Activated CD4-positive, alpha-beta memory T cell treated with anti-CD3 and anti-CD28 coated beads, Interleukin-2, amount 10 ng/mL, durations not matched to agents 7 days and 5 days (primary cell): ENCODE data around the gene ESPNL. TPM values are rescaled to one million over a fixed set of nuclear protein-coding genes. Genes with fewer than 3 reads are reported as not detected.

Experiments
- CTCF ChIA-PET: fragments of 350-600 bp; sonication (Branson Sonifier 250); formaldehyde crosslinking; loops from one replicate; lab custom pipeline; 2021; ENCODE audit warnings: antibody characterized with exemption, inconsistent platforms; lab: Charles Lee
- POLR2A ChIA-PET: fragments of 350-600 bp; sonication (Branson Sonifier 250); formaldehyde crosslinking; loops from one replicate; lab custom pipeline; 2021; ENCODE audit warnings: antibody characterized with exemption; lab: Charles Lee
- DNase-seq: peaks from one replicate; pipeline ENCODE4 v3.0.0-alpha.2; 2020
- H3K27ac Mint-ChIP-seq: one replicate; pipeline ENCODE4 v1.8.0; 2021; ENCODE audit warnings: mild to moderate bottlenecking, mixed read lengths
- H3K27me3 Mint-ChIP-seq: one replicate; pipeline ENCODE4 v1.8.0; 2021; ENCODE audit warnings: mixed read lengths
- H3K36me3 Mint-ChIP-seq: one replicate; pipeline ENCODE4 v1.8.0; 2021; ENCODE audit warnings: low read depth, mixed read lengths
- H3K4me1 Mint-ChIP-seq: one replicate; pipeline ENCODE4 v1.8.0; 2021; ENCODE audit warnings: mixed read lengths
- H3K4me3 Mint-ChIP-seq: one replicate; pipeline ENCODE4 v1.8.0; 2021; ENCODE audit warnings: mild to moderate bottlenecking, mixed read lengths
- H3K9me3 Mint-ChIP-seq: one replicate; pipeline ENCODE4 v1.8.0; 2021; ENCODE audit warnings: mixed read lengths
- total RNA-seq, 2 experiments: library from RNA; stranded (reverse); gene quantifications; one replicate each; pipeline ENCODE4 v1.2.3, GENCODE V29; 2021

The ESPNL gene
- total RNA-seq, 2 experiments from 2014 or later: 0.05 to 0.18 TPM

GRCh38 chr2:238126775-238127164 lies 26.6 kb downstream of the ESPNL start:
- ChIA-PET CTCF (interaction anchor here (0.8 kb wide), 1 partner anchor 203 kb away, joined by 3 read pairs; no protein-coding TSS in a partner anchor), POLR2A (no interaction called here)

GRCh38 chr2:238127165-238128060 lies 27.3 kb downstream of the ESPNL start:
- ChIA-PET CTCF (interaction anchor here (0.8 kb wide), 1 partner anchor 204 kb away, joined by 3 read pairs; no protein-coding TSS in a partner anchor), POLR2A (no interaction called here)
- Mint-ChIP-seq H3K4me3 (no peak overlapping the region), H3K27me3 (no peaks in the 10 kb centered on the region), H3K9me3 (no peaks in the 10 kb centered on the region), H3K27ac (no peak overlapping the region), H3K4me1 (no peaks in the 10 kb centered on the region), H3K36me3 (no peaks in the 10 kb centered on the region)
- no peak for DNase-seq

More at GRCh38 chr2:238126775-238127164, 26.6 kb downstream of the ESPNL start:
- Mint-ChIP-seq H3K27ac (no peak overlapping the region), H3K4me3 (no peak overlapping the region), H3K4me1 (no peaks in the 10 kb centered on the region), H3K36me3 (no peaks in the 10 kb centered on the region), H3K9me3 (no peaks in the 10 kb centered on the region), H3K27me3 (no peaks in the 10 kb centered on the region)
- DNase-seq: no peak

GRCh38 chr2:238128061-238128440 lies 27.9 kb downstream of the ESPNL start:
- no peaks in the 10 kb centered on the region for H3K4me1 Mint-ChIP-seq
- no peak overlapping the region for H3K4me3 Mint-ChIP-seq
- ChIA-PET POLR2A (no interaction called here), CTCF (no interaction called here)
- DNase-seq: no peak
- no peaks in the 10 kb centered on the region for H3K36me3 Mint-ChIP-seq
- no peaks in the 10 kb centered on the region for H3K9me3 Mint-ChIP-seq
- H3K27me3 Mint-ChIP-seq: no peaks in the 10 kb centered on the region
- H3K27ac Mint-ChIP-seq: no peak overlapping the region

DNA sequence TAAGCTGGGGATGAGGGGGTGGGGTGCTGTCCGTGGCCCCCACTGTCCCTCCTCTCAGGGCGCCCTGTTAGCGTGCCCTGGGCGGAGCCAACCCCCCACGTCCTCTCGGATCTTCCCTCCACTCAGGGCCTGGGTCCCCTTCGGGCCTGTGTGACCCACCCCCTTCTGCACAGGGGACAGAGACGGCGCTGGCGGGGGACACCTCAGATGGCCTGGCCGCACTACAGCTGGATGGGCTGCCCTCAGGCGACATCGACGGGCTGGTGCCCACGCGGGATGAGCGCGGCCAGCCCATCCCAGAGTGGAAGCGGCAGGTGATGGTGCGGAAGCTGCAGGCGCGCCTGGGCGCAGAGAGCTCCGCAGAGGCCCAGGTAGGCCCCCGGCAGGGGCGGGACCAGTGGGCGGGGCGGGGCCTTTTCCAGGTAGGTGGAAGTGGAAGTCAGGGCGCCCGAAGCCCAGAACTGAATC lies 28.4 kb downstream of the ESPNL start:
- no peaks in the 10 kb centered on the region for H3K27me3 Mint-ChIP-seq
- H3K36me3 Mint-ChIP-seq: no peaks in the 10 kb centered on the region
- H3K4me1 Mint-ChIP-seq: no peaks in the 10 kb centered on the region
- ChIA-PET POLR2A (no interaction called here), CTCF (no interaction called here)
- DNase-seq: no peak
- no peak overlapping the region for H3K4me3 Mint-ChIP-seq
- H3K9me3 Mint-ChIP-seq: no peaks in the 10 kb centered on the region
- no peak overlapping the region for H3K27ac Mint-ChIP-seq

GRCh38 chr2:238129166-238130010 lies 29.2 kb downstream of the ESPNL start:
- Mint-ChIP-seq H3K4me3 (no peak overlapping the region), H3K9me3 (no peaks in the 10 kb centered on the region), H3K4me1 (no peaks in the 10 kb centered on the region), H3K27ac (no peak overlapping the region), H3K27me3 (no peaks in the 10 kb centered on the region), H3K36me3 (no peaks in the 10 kb centered on the region)
- no peak for DNase-seq
- ChIA-PET CTCF (no interaction called here), POLR2A (no interaction called here)

GRCh38 chr2:238130111-238130695 lies 30.1 kb downstream of the ESPNL start:
- Mint-ChIP-seq H3K27ac (no peak overlapping the region), H3K9me3 (no peaks in the 10 kb centered on the region), H3K4me1 (no peaks in the 10 kb centered on the region), H3K27me3 (no peaks in the 10 kb centered on the region), H3K4me3 (no peak overlapping the region), H3K36me3 (no peaks in the 10 kb centered on the region)
- no peak for DNase-seq
- ChIA-PET POLR2A (no interaction called here), CTCF (no interaction called here)

DNA sequence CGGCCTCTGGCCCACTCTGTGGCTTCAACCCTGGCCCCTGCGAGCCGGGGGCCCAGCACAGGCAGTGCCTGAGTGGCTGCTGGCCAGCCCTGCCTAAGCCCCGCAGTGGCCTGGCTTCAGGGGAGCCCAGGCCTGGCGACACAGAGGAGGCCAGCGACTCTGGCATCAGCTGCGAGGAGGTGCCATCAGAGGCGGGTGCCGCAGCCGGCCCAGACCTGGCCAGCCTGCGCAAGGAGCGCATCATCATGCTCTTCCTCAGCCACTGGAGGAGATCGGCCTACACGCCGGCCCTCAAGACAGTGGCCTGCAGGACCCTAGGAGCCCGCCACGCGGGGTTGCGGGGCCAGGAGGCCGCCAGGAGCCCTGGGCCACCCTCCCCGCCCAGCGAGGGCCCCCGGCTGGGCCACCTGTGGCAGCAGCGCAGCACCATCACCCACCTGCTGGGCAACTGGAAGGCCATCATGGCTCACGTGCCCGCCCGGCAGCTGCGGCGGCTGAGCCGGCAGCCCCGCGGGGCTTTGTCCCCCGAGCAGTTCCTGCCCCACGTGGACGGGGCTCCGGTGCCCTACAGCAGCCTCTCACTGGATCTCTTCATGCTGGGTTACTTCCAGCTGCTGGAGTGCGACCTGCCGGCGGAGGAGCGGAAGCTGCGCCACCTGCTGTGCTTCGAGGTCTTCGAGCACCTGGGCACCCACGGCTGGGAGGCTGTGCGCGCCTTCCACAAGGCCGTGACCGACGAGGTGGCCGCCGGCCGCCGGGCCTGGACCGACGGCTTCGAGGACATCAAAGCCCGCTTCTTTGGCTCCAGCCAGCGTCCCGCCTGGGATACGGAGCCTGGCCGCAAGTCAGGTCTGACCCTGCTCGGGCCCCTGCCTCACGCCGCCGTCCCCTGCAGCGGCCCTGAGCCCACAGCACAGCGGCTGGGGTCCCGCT lies 30.8 kb downstream of the ESPNL start:
- H3K36me3 Mint-ChIP-seq: no peaks in the 10 kb centered on the region
- H3K9me3 Mint-ChIP-seq: no peaks in the 10 kb centered on the region
- CTCF ChIA-PET: no interaction called here
- no peaks in the 10 kb centered on the region for H3K27me3 Mint-ChIP-seq
- POLR2A ChIA-PET: no interaction called here
- no peaks in the 10 kb centered on the region for H3K4me1 Mint-ChIP-seq
- no peak for DNase-seq
- H3K27ac Mint-ChIP-seq: no peak overlapping the region
- no peak overlapping the region for H3K4me3 Mint-ChIP-seq

GRCh38 chr2:238131761-238132462 lies 31.8 kb downstream of the ESPNL start:
- Mint-ChIP-seq H3K4me1 (no peaks in the 10 kb centered on the region), H3K36me3 (no peaks in the 10 kb centered on the region), H3K27me3 (no peaks in the 10 kb centered on the region), H3K4me3 (no peak overlapping the region), H3K9me3 (no peaks in the 10 kb centered on the region), H3K27ac (no peak overlapping the region)
- POLR2A ChIA-PET: no interaction called here
- CTCF ChIA-PET: no interaction called here
- DNase-seq: no peak

DNA sequence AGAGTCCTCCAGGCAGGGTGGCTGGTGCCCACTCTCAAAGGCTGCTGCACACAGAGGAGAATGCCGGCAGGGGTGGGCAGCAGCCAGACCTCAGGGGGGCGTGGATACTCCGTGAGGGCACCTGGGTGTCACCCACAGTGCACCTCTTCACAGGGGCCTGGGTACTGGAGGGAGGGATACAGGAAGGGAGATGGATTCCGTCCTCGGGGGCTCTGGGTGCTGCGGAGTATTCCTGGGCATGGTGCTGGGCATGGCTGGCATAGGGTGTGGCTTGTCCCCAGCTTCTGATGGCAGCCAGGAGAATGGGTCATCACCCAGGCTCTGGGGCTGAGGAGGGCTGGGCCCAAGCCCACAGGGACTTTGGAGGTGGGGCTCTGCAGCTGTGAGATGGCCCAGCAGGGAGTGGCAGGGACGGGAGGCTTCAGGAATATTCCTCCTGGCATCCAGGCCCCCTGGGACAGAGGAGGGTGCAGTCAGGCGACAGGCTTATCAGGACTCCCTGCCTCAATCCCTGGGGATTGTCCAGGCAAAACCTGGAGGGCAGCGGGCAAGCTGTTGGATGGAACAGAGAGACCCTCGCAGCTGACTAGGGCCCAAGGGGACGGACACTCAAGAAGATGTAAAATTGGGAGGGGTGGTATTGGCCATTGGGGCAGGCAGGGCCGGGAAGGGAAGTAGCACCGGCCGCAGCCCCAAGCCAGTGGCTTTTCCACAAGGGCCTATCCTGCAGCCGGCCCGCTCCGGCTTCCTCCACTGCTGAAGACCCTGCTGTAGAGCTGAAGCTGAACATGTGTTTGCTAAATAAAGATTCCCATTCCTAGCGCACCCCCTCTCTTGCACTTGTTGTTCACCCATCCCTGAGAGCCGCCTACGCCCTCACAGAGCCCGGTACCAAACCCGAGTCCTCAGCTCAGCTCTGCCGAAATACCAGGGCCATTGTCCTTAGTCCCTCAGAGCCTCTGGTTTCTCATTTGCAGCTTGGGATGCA lies 32.6 kb downstream of the ESPNL start:
- POLR2A ChIA-PET: no interaction called here
- H3K4me1 Mint-ChIP-seq: no peaks in the 10 kb centered on the region
- no peak overlapping the region for H3K27ac Mint-ChIP-seq
- no peaks in the 10 kb centered on the region for H3K36me3 Mint-ChIP-seq
- CTCF ChIA-PET: no interaction called here
- DNase-seq: no peak
- no peak overlapping the region for H3K4me3 Mint-ChIP-seq
- no peaks in the 10 kb centered on the region for H3K9me3 Mint-ChIP-seq
- no peaks in the 10 kb centered on the region for H3K27me3 Mint-ChIP-seq

GRCh38 chr2:238133499-238134392 lies 33.6 kb downstream of the ESPNL start:
- H3K27ac Mint-ChIP-seq: no peak overlapping the region
- ChIA-PET POLR2A (no interaction called here), CTCF (no interaction called here)
- DNase-seq: no peak
- no peaks in the 10 kb centered on the region for H3K4me1 Mint-ChIP-seq
- no peaks in the 10 kb centered on the region for H3K9me3 Mint-ChIP-seq
- H3K4me3 Mint-ChIP-seq: no peak overlapping the region
- no peaks in the 10 kb centered on the region for H3K36me3 Mint-ChIP-seq
- H3K27me3 Mint-ChIP-seq: no peaks in the 10 kb centered on the region
